ENCODE results near the gene SLC22A2. TPM values are rescaled to one million over a fixed set of nuclear protein-coding genes. Genes with fewer than 3 reads are reported as not detected.

SLC22A2 gene
- total and polyA plus RNA-seq, 2 donors (not counting 3 experiments of a cell fraction or from before 2014, with no cell fraction given), result not detected

DNA sequence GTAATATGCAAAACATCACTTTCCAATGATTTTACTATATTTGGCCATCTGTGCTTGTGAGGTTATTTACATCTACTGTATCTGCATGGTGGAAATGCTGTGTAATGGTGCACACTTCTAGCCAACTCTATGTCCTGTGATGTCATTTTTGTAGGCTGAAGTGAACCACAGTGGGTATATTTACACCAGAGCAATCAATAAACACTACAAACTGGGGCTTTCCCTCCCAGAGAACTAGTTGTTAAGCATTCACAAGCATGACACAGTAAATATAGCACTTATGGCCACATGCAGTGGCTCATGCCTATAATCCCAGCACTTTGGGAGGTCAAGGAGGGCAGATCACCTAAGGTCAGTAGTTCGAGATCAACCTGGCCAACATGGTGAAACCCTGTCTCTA lies 4.9 kb downstream of the SLC22A2 start:
- Histone ChIP-seq H3K9me1 (replicated peaks; ENCODE audit: control insufficient read depth, extremely low read depth, insufficient read depth, low read length) (no peaks in the 10 kb centered on the region), H3K79me2 (ENCODE audit: control insufficient read depth, insufficient read depth, low read length) (no peaks in the 10 kb centered on the region), H3K4me1 (ENCODE audit: control insufficient read depth, extremely low read depth, insufficient read depth, low read length) (no peaks in the 10 kb centered on the region), H3K4me3 (replicated peaks in 1 of 3; ENCODE audit: insufficient read depth in 1 of 3, low read depth in 1 of 3, low read length in 3 of 3) (no peak overlapping the region), H3K27me3 (ENCODE audit: control insufficient read depth in 2 of 2, insufficient read depth in 2 of 2, low read length in 2 of 2) (no peaks in the 10 kb centered on the region), H3K36me3 (ENCODE audit: control insufficient read depth in 2 of 2, extremely low read depth in 1 of 2, insufficient read depth in 2 of 2, low read length in 2 of 2) (no peaks in the 10 kb centered on the region), H4K20me1 (replicated peaks; ENCODE audit: control insufficient read depth, extremely low read depth, insufficient read depth, low read length) (no peaks in the 10 kb centered on the region), H3K27ac (ENCODE audit: insufficient read depth, low read depth, low read length) (no peak overlapping the region), H3K9ac (replicated peaks; ENCODE audit: extremely low read depth, insufficient read depth, low read length) (no peak overlapping the region), H2AFZ (ENCODE audit: low read depth, low read length) (no peak overlapping the region), H3K9me3 (replicated peaks; ENCODE audit: control insufficient read depth, insufficient read depth, low read length) (peaks cover 2% of the 10 kb centered on the region), H3K4me2 (ENCODE audit: insufficient read depth, low read length) (no peak overlapping the region)
- dilution Hi-C loops (cut with MboI; ENCODE audit: extremely low pct_ligation_motif_present, low sequenced_read_pairs), result no loop called here
- CTCF ChIA-PET, result no interaction called here
- no TSS peak for BruUV-seq (replicated peaks)
- intact Hi-C loops (cut with micrococcal nuclease), result no loop called here
- no peak for FAIRE-seq
- TF ChIP-seq CTCF (IDR thresholded peaks at IDR 0.05; ENCODE audit: extremely low read depth in 1 of 2, insufficient read depth in 1 of 2, low read depth in 1 of 2, low read length in 2 of 2) (no peak), MAX (IDR thresholded peaks at IDR 0.05; ENCODE audit: insufficient read depth, insufficient read length) (no peak), POLR2A (IDR thresholded peaks at IDR 0.05; ENCODE audit: low read depth, low read length) (no peak), GATA2 (IDR thresholded peaks at IDR 0.05; ENCODE audit: insufficient read depth, insufficient read length, low read depth, low read length) (no peak), JUN (IDR thresholded peaks at IDR 0.05; ENCODE audit: borderline replicate concordance, insufficient read depth, insufficient read length, low read depth) (no peak), MYC (IDR thresholded peaks at IDR 0.05; ENCODE audit: low read depth, low read length) (no peak), EZH2 (IDR thresholded peaks at IDR 0.05; ENCODE audit: borderline replicate concordance, low read depth, low read length, severe bottlenecking) (no peak), POLR2AphosphoS5 (IDR thresholded peaks at IDR 0.05; ENCODE audit: insufficient read depth, low read depth, low read length) (no peak), FOS (IDR thresholded peaks at IDR 0.05; ENCODE audit: borderline replicate concordance, insufficient read depth, low read length) (no peak)
- POLR2A ChIA-PET, result no interaction called here
- DNase-seq (ENCODE audit: low read depth, low spot score), result no peak

All from endothelial cell of umbilical vein (primary cell).